K562 (cell line): ENCODE measurements around the gene CALML3. TPM values are rescaled to one million over a fixed set of nuclear protein-coding genes. Genes with fewer than 3 reads are reported as not detected.

ENCODE experiments used
- BDP1 ChIP-seq: IDR thresholded peaks from 3 replicates; pipeline ENCODE4 v1.6.1; 2011; ENCODE audit not compliant: insufficient read length, insufficient read depth
- MAFG ChIP-seq: fragments of 450-650 bp; conservative IDR thresholded peaks from 2 replicates; pipeline ENCODE4 v1.6.1; 2016; ENCODE audit warnings: missing genetic modification characterization, missing compliant biosample characterization
- NELFE ChIP-seq: IDR thresholded peaks from 2 replicates; pipeline ENCODE4 v1.6.1; 2011; ENCODE audit warnings: mild to moderate bottlenecking; ENCODE audit not compliant: insufficient read depth, insufficient read length
- SUPT5H ChIP-seq: fragments of 450-650 bp; IDR thresholded peaks from 2 replicates; pipeline ENCODE4 v1.6.1; 2016
- ZFX ChIP-seq: sonication (generic); formaldehyde crosslinking; IDR thresholded peaks from 2 replicates; pipeline ENCODE4 v1.8.0; 2022; ENCODE audit warnings: mild to moderate bottlenecking, missing genetic modification reagents, moderate library complexity
- ZNF224 ChIP-seq: sonication (generic); formaldehyde crosslinking; IDR thresholded peaks from 2 replicates; pipeline ENCODE4 v1.8.0; 2022; ENCODE audit warnings: mild to moderate bottlenecking, missing genetic modification reagents
- polyA plus RNA-seq, 8 experiments: library from polyadenylated mRNA; depleted of rRNA in 4 of 8; stranded (reverse) in 5 of 8; unstranded in 3 of 8; fragments of >200 nt; fragmentation: Nextera tagmentation in 2 of 8; fragmentation: Illumina TruSeq in 1 of 8; extraction: Ambion mirVana in 2 of 8; extraction: Trizol in 1 of 8; gene quantifications; 2 replicates each; pipeline versions ENCODE4 v1.2.1 to v1.2.3, GENCODE V29; 2011 to 2014; ENCODE audit warnings: inconsistent platforms in 1 of 8, missing spikeins in 1 of 8
- total RNA-seq, 7 experiments: library from RNA; depleted of rRNA in 6 of 7; stranded (reverse); fragments of >200 nt in 6 of 7; fragmentation: Illumina TruSeq in 2 of 7; extraction: Trizol in 2 of 7; gene quantifications; 2 replicates each; pipeline versions ENCODE4 v1.2.1 to v1.2.3, GENCODE V29; 2011 to 2021; ENCODE audit warnings: low replicate concordance in 1 of 7
- TF ChIP-seq, protein P1 (sequence below): sonication (generic); formaldehyde crosslinking; IDR thresholded peaks from 2 replicates; pipeline ENCODE4 v1.4.0; 2020; ENCODE audit warnings: mild to moderate bottlenecking, missing genetic modification reagents
- TF ChIP-seq, protein P2 (sequence below), 2 experiments: fragments of 450-650 bp; formaldehyde crosslinking in 1 of 2; IDR thresholded peaks; 2 replicates each; pipeline versions ENCODE4 v1.4.0 to v1.6.1; 2014 to 2020; ENCODE audit warnings: mild to moderate bottlenecking in 2 of 2, borderline replicate concordance in 1 of 2, low read depth in 1 of 2
- TF ChIP-seq, protein P3 (sequence below): sonication (generic); formaldehyde crosslinking; IDR thresholded peaks from 2 replicates; pipeline ENCODE4 v1.8.1; 2023; ENCODE audit warnings: missing genetic modification reagents, mild to moderate bottlenecking, borderline replicate concordance

CALML3 gene
- total and polyA plus RNA-seq, 9 of the 15 experiments (the other 6 are each of a cell fraction or from before 2014, with no cell fraction given) = not detected

DNA sequence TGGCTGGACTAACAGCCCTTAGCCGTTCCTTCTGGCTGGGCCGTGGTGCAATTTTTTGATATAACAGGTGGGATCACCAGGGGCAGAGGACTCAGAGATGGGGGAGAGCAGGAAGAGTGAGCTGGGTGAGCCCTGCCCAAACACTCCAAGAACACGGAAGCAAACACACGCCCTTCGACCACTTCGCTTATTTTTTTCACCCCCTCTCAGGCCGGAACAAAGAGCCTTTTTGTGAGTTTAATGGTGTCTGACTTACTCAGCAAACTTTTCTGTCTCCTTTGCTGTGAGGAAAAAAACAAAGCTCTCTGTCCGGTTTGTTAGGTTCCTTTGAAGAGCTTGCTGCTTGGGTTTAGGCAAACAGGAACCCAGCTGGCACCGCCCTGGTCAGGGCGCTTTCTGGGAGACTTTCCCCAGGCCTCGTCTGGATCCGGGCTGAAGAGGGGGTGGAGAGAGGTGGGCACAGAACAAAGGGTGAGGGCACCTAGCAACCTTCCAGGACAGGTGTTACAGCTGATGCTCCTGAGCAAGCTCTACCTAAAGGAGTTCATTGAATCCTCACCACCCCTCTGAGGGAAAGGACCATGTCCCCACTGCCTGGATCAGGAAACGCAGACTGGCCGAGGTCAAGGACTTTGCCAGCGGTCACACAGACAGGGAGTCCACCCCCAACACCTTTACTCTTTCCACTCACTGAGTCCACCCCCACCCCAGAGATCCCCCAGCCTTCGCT lies 23.3 kb downstream of the CALML3 start (continued):
- TF ChIP-seq, protein P1, sequence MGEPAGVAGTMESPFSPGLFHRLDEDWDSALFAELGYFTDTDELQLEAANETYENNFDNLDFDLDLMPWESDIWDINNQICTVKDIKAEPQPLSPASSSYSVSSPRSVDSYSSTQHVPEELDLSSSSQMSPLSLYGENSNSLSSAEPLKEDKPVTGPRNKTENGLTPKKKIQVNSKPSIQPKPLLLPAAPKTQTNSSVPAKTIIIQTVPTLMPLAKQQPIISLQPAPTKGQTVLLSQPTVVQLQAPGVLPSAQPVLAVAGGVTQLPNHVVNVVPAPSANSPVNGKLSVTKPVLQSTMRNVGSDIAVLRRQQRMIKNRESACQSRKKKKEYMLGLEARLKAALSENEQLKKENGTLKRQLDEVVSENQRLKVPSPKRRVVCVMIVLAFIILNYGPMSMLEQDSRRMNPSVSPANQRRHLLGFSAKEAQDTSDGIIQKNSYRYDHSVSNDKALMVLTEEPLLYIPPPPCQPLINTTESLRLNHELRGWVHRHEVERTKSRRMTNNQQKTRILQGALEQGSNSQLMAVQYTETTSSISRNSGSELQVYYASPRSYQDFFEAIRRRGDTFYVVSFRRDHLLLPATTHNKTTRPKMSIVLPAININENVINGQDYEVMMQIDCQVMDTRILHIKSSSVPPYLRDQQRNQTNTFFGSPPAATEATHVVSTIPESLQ (CRISPR knock-in tag) = no peak
- TF ChIP-seq, protein P2, sequence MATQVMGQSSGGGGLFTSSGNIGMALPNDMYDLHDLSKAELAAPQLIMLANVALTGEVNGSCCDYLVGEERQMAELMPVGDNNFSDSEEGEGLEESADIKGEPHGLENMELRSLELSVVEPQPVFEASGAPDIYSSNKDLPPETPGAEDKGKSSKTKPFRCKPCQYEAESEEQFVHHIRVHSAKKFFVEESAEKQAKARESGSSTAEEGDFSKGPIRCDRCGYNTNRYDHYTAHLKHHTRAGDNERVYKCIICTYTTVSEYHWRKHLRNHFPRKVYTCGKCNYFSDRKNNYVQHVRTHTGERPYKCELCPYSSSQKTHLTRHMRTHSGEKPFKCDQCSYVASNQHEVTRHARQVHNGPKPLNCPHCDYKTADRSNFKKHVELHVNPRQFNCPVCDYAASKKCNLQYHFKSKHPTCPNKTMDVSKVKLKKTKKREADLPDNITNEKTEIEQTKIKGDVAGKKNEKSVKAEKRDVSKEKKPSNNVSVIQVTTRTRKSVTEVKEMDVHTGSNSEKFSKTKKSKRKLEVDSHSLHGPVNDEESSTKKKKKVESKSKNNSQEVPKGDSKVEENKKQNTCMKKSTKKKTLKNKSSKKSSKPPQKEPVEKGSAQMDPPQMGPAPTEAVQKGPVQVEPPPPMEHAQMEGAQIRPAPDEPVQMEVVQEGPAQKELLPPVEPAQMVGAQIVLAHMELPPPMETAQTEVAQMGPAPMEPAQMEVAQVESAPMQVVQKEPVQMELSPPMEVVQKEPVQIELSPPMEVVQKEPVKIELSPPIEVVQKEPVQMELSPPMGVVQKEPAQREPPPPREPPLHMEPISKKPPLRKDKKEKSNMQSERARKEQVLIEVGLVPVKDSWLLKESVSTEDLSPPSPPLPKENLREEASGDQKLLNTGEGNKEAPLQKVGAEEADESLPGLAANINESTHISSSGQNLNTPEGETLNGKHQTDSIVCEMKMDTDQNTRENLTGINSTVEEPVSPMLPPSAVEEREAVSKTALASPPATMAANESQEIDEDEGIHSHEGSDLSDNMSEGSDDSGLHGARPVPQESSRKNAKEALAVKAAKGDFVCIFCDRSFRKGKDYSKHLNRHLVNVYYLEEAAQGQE (IDR thresholded peaks at IDR 0.05; ENCODE audit: borderline replicate concordance) = no peak
- TF ChIP-seq, protein P2 (CRISPR knock-in tag; IDR thresholded peaks at IDR 0.05; ENCODE audit: low read depth) = 0 out of 2 replicates have a peak, but pooled peaks have one; percentile 26
- no peak for TF ChIP-seq SUPT5H
- TF ChIP-seq, protein P3, sequence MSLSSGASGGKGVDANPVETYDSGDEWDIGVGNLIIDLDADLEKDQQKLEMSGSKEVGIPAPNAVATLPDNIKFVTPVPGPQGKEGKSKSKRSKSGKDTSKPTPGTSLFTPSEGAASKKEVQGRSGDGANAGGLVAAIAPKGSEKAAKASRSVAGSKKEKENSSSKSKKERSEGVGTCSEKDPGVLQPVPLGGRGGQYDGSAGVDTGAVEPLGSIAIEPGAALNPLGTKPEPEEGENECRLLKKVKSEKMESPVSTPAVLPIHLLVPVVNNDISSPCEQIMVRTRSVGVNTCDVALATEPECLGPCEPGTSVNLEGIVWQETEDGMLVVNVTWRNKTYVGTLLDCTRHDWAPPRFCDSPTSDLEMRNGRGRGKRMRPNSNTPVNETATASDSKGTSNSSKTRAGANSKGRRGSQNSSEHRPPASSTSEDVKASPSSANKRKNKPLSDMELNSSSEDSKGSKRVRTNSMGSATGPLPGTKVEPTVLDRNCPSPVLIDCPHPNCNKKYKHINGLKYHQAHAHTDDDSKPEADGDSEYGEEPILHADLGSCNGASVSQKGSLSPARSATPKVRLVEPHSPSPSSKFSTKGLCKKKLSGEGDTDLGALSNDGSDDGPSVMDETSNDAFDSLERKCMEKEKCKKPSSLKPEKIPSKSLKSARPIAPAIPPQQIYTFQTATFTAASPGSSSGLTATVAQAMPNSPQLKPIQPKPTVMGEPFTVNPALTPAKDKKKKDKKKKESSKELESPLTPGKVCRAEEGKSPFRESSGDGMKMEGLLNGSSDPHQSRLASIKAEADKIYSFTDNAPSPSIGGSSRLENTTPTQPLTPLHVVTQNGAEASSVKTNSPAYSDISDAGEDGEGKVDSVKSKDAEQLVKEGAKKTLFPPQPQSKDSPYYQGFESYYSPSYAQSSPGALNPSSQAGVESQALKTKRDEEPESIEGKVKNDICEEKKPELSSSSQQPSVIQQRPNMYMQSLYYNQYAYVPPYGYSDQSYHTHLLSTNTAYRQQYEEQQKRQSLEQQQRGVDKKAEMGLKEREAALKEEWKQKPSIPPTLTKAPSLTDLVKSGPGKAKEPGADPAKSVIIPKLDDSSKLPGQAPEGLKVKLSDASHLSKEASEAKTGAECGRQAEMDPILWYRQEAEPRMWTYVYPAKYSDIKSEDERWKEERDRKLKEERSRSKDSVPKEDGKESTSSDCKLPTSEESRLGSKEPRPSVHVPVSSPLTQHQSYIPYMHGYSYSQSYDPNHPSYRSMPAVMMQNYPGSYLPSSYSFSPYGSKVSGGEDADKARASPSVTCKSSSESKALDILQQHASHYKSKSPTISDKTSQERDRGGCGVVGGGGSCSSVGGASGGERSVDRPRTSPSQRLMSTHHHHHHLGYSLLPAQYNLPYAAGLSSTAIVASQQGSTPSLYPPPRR (CRISPR knock-in tag) = no peak
- no peak for TF ChIP-seq NELFE
- TF ChIP-seq MAFG = no peak
- TF ChIP-seq BDP1 = no peak
- TF ChIP-seq ZFX = peak; percentile 45; the same call in 1 of the 2 replicates
- no peak for TF ChIP-seq ZNF224 (CRISPR knock-in tag)
- TF ChIP-seq, all 486 proteins: peak for 4
